ENCODE measurements around the gene CENPH.
"Not testable (repeated sequence)": the region's sequence is repeated elsewhere in the genome, so short reads cannot be mapped to it uniquely, and the experiment has no call there.

Gene CENPH

DNA sequence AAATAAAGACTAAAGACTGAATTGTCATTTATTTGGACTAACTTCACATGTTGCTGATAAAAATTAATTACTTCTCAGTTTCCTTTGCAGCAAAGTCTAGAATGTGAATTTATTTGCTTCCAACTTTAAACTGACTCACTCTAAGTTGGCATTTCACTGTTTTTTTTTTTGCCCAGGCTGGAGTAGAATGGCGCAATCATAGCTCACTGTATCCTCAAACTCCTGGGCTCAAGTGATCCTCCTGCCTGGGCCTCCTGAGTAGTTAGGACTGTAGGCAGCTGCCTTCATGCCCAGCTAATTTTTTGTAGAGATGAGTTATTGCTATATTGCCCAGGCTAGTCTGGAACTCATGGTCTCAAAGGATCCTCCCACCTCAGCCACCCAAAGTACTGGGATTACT is 18.9 kb upstream of the CENPH start:
- ATAC-seq (replicated peaks) (no peak), DNase-seq (no peak)
- H3K9me3 Mint-ChIP-seq: no peaks in the 10 kb centered on the region
- peaks cover 9 to 26% of the 10 kb centered on the region in 2 donors for H3K4me1 Mint-ChIP-seq (ENCODE audit: low read depth in 2 of 2)
- H3K27ac Mint-ChIP-seq: no peak overlapping the region
- peaks cover 17% of the 10 kb centered on the region for H3K36me3 Mint-ChIP-seq (ENCODE audit: insufficient read depth)
- H3K4me3 Mint-ChIP-seq: no peak overlapping the region
- H3K27me3 Mint-ChIP-seq: no peaks in the 10 kb centered on the region

DNA sequence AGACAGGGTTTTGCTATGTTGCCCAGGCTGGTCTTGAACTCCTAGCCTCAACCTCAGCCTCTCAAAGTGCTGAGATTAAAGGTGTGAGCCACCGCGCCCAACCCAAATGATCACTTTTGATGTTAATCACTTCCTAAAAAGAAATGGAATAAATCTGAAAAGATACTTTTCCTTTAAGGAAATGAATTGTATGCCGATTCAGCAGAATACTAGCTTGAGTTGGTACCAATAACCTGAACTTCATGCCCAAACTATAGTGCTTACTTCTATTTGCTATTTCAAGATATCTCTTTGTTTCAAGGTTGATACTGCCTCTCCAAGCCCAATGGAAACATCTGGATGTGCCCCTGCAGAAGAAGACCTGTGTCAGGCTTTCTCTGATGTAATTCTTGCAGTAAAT is 18.4 kb upstream of the CENPH start:
- no peak for DNase-seq
- Mint-ChIP-seq H3K9me3 (no peaks in the 10 kb centered on the region), H3K4me1 (ENCODE audit: low read depth in 2 of 2) (peaks cover 7 to 22% of the 10 kb centered on the region in 2 donors), H3K27ac (no peak overlapping the region), H3K4me3 (no peak overlapping the region), H3K36me3 (ENCODE audit: insufficient read depth) (peaks cover 17% of the 10 kb centered on the region), H3K27me3 (no peaks in the 10 kb centered on the region)
- no peak for ATAC-seq (replicated peaks)

DNA sequence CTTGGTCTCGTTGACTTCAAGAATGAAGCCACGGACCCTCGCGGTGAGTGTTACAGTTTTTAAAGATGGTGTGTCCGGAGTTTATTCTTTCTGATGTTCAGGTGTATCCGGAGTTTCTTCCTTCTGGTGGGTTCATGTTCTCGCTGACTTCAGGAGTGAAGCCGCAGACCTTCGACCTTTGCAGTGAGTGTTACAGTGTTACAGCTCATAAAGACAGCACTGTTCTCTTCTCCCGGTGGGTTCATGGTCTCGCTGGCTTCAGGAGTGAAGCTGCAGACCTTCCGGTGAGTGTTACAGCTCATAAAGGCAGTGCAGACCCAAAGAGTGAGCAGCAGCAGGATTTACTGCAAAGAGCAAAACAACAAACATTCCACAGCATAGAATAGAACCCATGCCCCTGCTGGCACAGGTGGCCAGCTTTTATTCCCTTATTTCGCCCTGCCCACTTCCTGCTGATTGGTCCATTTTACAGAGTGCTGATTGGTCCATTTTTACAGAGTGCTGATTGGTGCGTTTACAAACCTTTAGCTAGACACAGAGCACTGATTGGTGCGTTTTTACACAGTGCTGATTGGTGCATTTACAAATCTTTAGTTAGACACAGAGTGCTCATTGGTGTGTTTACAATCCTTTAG is 7.6 kb upstream of the CENPH start:
- H3K27me3 Mint-ChIP-seq; ATAC-seq (replicated peaks); H3K4me3 Mint-ChIP-seq; H3K36me3 Mint-ChIP-seq (ENCODE audit: insufficient read depth); DNase-seq; H3K27ac Mint-ChIP-seq; H3K4me1 Mint-ChIP-seq (ENCODE audit: low read depth in 2 of 2); H3K9me3 Mint-ChIP-seq: not testable (repeated sequence)

DNA sequence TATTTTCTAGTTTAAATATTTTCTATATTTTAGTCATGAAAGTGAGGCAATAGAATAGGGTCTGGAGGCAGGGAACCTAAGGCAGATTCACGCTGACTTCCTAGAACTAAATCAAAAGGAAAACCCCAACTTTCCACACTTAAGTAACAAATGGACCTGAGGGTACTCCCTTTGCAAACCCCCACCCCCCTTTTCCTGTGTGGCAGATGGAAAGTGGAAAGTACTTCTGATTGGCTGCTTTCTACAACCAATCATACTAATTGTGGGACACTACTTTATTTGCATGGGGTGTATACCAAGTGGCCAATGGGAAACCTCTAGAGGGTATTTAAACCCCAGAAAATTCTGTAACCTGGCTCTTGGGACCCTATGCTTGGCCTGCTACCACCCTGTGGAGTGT is 4.8 kb upstream of the CENPH start:
- H3K4me1 Mint-ChIP-seq (ENCODE audit: low read depth in 2 of 2): peaks cover 5% of the 10 kb centered on the region in 2 donors
- ATAC-seq (replicated peaks) (no peak), DNase-seq (no peak)
- no peak overlapping the region for H3K27ac Mint-ChIP-seq
- H3K27me3 Mint-ChIP-seq: no peaks in the 10 kb centered on the region
- no peaks in the 10 kb centered on the region for H3K9me3 Mint-ChIP-seq
- no peak overlapping the region for H3K4me3 Mint-ChIP-seq
- H3K36me3 Mint-ChIP-seq (ENCODE audit: insufficient read depth): peaks cover 4% of the 10 kb centered on the region

GRCh38 chr5:69187342-69187741 is 2.0 kb upstream of the CENPH start:
- ATAC-seq (replicated peaks) (no peak), DNase-seq (no peak)
- no peaks in the 10 kb centered on the region for H3K9me3 Mint-ChIP-seq
- no peak overlapping the region for H3K27ac Mint-ChIP-seq
- H3K36me3 Mint-ChIP-seq (ENCODE audit: insufficient read depth): peaks cover 4% of the 10 kb centered on the region
- H3K4me1 Mint-ChIP-seq (ENCODE audit: low read depth in 2 of 2): peaks cover 5 to 11% of the 10 kb centered on the region in 2 donors
- H3K27me3 Mint-ChIP-seq: no peaks in the 10 kb centered on the region
- H3K4me3 Mint-ChIP-seq: peak overlapping the region in 1 of 2 donors; percentile 45

- Mint-ChIP-seq H3K27ac (peak overlapping the region; percentile 95 to 96), H3K27me3 (no peaks in the 10 kb centered on the region), H3K4me1 (ENCODE audit: low read depth in 2 of 2) (peaks cover 5 to 11% of the 10 kb centered on the region in 2 donors), H3K9me3 (no peaks in the 10 kb centered on the region), H3K36me3 (ENCODE audit: insufficient read depth) (peaks cover 4% of the 10 kb centered on the region), H3K4me3 (peak overlapping the region; percentile 88 to 90)
- no peak for DNase-seq
- no peak for ATAC-seq (replicated peaks)
These were observed 597 bp upstream of the CENPH start for GRCh38 chr5:69188811-69189161.

DNA sequence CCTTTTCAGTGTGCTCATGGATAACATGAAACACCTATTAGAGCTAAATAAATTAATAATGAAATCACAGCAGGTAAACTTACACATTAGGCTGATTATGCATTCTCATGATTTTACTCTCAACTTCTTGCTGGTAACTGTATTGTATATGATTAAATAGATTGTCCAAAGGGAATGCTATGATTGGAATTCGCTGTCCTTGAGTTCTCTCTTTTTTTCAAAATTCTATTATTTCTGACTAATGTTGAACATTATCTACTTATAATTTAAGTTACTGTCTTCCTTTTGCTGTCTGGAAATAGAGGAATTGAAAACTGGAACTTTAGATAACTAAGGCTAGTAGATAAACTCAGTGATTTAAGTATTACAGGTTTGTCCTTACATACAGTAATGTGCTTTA is 13.1 kb downstream of the CENPH start:
- ATAC-seq (replicated peaks): no peak
- H3K27me3 Mint-ChIP-seq: no peaks in the 10 kb centered on the region
- no peaks in the 10 kb centered on the region for H3K9me3 Mint-ChIP-seq
- no peak for DNase-seq
- no peaks in the 10 kb centered on the region for H3K4me1 Mint-ChIP-seq (ENCODE audit: low read depth in 2 of 2)
- no peak overlapping the region for H3K27ac Mint-ChIP-seq
- H3K36me3 Mint-ChIP-seq (ENCODE audit: insufficient read depth): peaks cover 4% of the 10 kb centered on the region
- no peak overlapping the region for H3K4me3 Mint-ChIP-seq

DNA sequence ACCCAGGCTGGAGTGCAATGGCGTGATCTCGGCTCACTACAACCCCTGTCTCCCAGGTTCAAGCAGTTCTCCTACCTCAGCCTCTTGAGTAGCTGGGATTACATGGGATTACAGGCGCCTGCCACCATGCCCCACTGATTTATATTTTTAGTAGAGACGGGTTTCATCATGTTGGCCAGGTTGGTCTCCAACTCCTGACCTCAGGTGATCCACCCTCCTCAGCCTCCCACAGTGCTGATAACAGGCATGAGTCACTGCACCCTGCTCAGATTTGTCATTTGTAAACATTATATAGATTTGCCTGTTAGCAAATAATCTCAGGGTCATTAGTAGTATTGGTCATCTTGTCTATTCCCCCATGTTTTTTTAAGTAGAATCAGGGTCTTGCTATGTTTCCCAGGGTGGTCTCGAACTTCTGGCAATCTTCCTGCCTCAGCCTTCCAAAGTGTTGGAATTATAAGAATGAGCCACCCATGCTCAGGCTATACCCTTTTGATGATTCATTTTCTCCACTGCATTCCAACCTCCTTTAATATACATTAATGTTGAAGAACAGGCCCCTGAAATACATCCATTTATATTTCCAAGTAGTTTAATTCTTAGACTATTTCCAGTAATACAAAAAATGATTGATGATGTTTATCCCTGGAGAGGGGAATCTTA is 17.3 kb downstream of the CENPH start:
- Mint-ChIP-seq H3K4me3 (no peak overlapping the region), H3K36me3 (ENCODE audit: insufficient read depth) (peaks cover 5% of the 10 kb centered on the region), H3K27me3 (no peaks in the 10 kb centered on the region), H3K9me3 (no peaks in the 10 kb centered on the region), H3K27ac (no peak overlapping the region), H3K4me1 (ENCODE audit: low read depth in 2 of 2) (no peaks in the 10 kb centered on the region)
- ATAC-seq (replicated peaks) (no peak), DNase-seq (no peak)

- H3K4me3 Mint-ChIP-seq: no peak overlapping the region
- H3K27ac Mint-ChIP-seq: no peak overlapping the region
- no peaks in the 10 kb centered on the region for H3K9me3 Mint-ChIP-seq
- no peaks in the 10 kb centered on the region for H3K4me1 Mint-ChIP-seq (ENCODE audit: low read depth in 2 of 2)
- H3K36me3 Mint-ChIP-seq (ENCODE audit: insufficient read depth): peaks cover 5% of the 10 kb centered on the region
- H3K27me3 Mint-ChIP-seq: no peaks in the 10 kb centered on the region
- ATAC-seq (replicated peaks) (no peak), DNase-seq (no peak)
These were observed 20.2 kb downstream of the CENPH start for GRCh38 chr5:69209602-69210001.

GRCh38 chr5:69211200-69211599 is 21.8 kb downstream of the CENPH start:
- Mint-ChIP-seq H3K4me1 (ENCODE audit: low read depth in 2 of 2) (peaks cover 0 to 4% of the 10 kb centered on the region in 2 donors), H3K9me3 (no peaks in the 10 kb centered on the region), H3K4me3 (no peak overlapping the region), H3K36me3 (ENCODE audit: insufficient read depth) (peaks cover 5% of the 10 kb centered on the region), H3K27me3 (no peaks in the 10 kb centered on the region), H3K27ac (peak overlapping the region; percentile 32 to 84)
- ATAC-seq (replicated peaks) (no peak), DNase-seq (no peak)

- Mint-ChIP-seq H3K27ac (peak overlapping the region; percentile 32 to 84), H3K4me3 (peak overlapping the region; percentile 6 to 31), H3K9me3 (no peaks in the 10 kb centered on the region), H3K27me3 (no peaks in the 10 kb centered on the region), H3K4me1 (ENCODE audit: low read depth in 2 of 2) (peaks cover 0 to 5% of the 10 kb centered on the region in 2 donors), H3K36me3 (ENCODE audit: insufficient read depth) (peaks cover 8% of the 10 kb centered on the region)
- peak; percentile 43 for ATAC-seq (replicated peaks)
- no peak for DNase-seq
These were observed 22.6 kb downstream of the CENPH start for GRCh38 chr5:69212022-69212421.

GRCh38 chr5:69213513-69214215 is 24.3 kb downstream of the CENPH start:
- Mint-ChIP-seq H3K4me1 (ENCODE audit: low read depth in 2 of 2) (peaks cover 5 to 10% of the 10 kb centered on the region in 2 donors), H3K27ac (no peak overlapping the region), H3K4me3 (no peak overlapping the region), H3K36me3 (ENCODE audit: insufficient read depth) (peaks cover 22% of the 10 kb centered on the region), H3K27me3 (no peaks in the 10 kb centered on the region), H3K9me3 (no peaks in the 10 kb centered on the region)
- DNase-seq: no peak
- no peak for ATAC-seq (replicated peaks)

DNA sequence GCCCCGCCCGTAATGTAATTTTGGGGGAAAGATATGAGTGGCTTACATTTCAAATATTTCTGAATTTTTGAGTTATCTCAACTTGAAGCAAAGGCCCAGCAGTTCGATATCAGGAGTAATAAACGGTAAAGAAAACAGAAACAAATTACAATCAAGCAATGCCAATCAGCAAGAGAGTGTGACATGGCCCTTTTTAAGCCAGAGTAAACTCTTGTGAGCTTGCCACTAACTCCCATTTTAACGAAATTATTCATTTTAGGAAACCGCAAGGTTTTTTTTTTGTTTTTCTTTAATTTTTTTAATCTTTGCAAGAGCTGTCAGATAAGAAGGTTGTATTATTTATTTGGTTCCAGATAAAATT is 27.7 kb downstream of the CENPH start:
- peak overlapping the region; percentile 99 for H3K27ac Mint-ChIP-seq
- DNase-seq (peak in 1 of 3 experiments; percentile 7), ATAC-seq (replicated peaks) (no peak)
- H3K4me3 Mint-ChIP-seq: peak overlapping the region; percentile 99
- peaks cover 21% of the 10 kb centered on the region for H3K36me3 Mint-ChIP-seq (ENCODE audit: insufficient read depth)
- no peaks in the 10 kb centered on the region for H3K27me3 Mint-ChIP-seq
- H3K4me1 Mint-ChIP-seq (ENCODE audit: low read depth in 2 of 2): peaks cover 12 to 26% of the 10 kb centered on the region in 2 donors
- H3K9me3 Mint-ChIP-seq: no peaks in the 10 kb centered on the region

Measured in effector memory CD8-positive, alpha-beta T cell (primary cell).